BJ (cell line): Measurements from ENCODE around the gene CXCL16. TPM values are rescaled to one million over a fixed set of nuclear protein-coding genes. Genes with fewer than 3 reads are reported as not detected.

Experiments
- CTCF ChIA-PET: fragments of 350-600 bp; formaldehyde crosslinking; extraction: SDS; loops from one replicate; lab custom pipeline; 2021; ENCODE audit warnings: antibody characterized with exemption, inconsistent platforms; lab: Yijun Ruan, JAX
- POLR2A ChIA-PET: fragments of 300-600 bp; sonication (Branson Sonifier 250); formaldehyde crosslinking; extraction: SDS; loops from one replicate; lab custom pipeline; 2021; ENCODE audit warnings: antibody characterized with exemption; lab: Charles Lee
- DNase-seq: peaks from one replicate; pipeline ENCODE4 v3.0.0-alpha.2; 2011; ENCODE audit warnings: low read depth
- H3K27me3 ChIP-seq: 2 replicates; pipeline ENCODE4 v1.6.0; 2011; ENCODE audit warnings: low read length; ENCODE audit not compliant: control insufficient read depth, insufficient read depth
- H3K36me3 ChIP-seq: 2 replicates; pipeline ENCODE4 v1.5.1; 2011; ENCODE audit warnings: low read length; ENCODE audit not compliant: control insufficient read depth, insufficient read depth
- H3K4me3 ChIP-seq: 2 replicates; pipeline ENCODE4 v1.5.1; 2011; ENCODE audit warnings: low read depth, mild to moderate bottlenecking, control low read depth, low read length
- polyA plus RNA-seq: library from polyadenylated mRNA; depleted of rRNA; stranded (reverse); fragments of >200 nt; gene quantifications from 2 replicates; pipeline ENCODE4 v1.2.3, GENCODE V29; 2011
- TF ChIP-seq, protein P1 (sequence below): IDR thresholded peaks from 2 replicates; pipeline ENCODE4 v1.5.1; 2011; ENCODE audit warnings: low read depth, mild to moderate bottlenecking, control low read depth, inconsistent platforms, low read length, moderate library complexity; ENCODE audit not compliant: insufficient read depth

Gene CXCL16
- polyA plus RNA-seq, 1 experiment: 3.3 TPM

DNA sequence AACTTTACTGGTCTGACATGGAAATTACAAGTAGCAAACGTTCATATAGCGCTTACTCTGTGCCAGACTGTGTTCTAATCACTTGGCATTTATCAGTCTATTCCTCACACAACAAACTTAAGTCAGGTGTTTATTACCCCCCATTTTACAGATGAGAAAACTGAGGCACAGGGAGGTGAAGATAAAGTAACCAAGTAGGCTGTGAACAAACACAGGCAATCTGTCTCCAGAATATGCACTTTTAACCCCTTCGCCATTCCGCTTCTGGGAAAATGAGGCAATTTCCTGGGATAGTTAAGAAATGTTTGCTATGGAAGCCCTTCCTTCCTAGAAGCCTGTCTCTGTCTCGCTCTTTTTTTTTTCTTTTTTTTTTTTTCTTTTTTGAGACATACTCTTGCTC, 12.2 kb upstream of the CXCL16 start:
- POLR2A ChIA-PET: no interaction called here
- Histone ChIP-seq H3K36me3 (no peaks in the 10 kb centered on the region), H3K4me3 (no peak overlapping the region), H3K27me3 (peaks cover 14% of the 10 kb centered on the region)
- CTCF ChIA-PET: interaction anchor here (0.6 kb wide), 1 partner anchor 1722 kb away, joined by 3 read pairs; no protein-coding TSS in a partner anchor
- DNase-seq: no peak
- TF ChIP-seq, protein P1, sequence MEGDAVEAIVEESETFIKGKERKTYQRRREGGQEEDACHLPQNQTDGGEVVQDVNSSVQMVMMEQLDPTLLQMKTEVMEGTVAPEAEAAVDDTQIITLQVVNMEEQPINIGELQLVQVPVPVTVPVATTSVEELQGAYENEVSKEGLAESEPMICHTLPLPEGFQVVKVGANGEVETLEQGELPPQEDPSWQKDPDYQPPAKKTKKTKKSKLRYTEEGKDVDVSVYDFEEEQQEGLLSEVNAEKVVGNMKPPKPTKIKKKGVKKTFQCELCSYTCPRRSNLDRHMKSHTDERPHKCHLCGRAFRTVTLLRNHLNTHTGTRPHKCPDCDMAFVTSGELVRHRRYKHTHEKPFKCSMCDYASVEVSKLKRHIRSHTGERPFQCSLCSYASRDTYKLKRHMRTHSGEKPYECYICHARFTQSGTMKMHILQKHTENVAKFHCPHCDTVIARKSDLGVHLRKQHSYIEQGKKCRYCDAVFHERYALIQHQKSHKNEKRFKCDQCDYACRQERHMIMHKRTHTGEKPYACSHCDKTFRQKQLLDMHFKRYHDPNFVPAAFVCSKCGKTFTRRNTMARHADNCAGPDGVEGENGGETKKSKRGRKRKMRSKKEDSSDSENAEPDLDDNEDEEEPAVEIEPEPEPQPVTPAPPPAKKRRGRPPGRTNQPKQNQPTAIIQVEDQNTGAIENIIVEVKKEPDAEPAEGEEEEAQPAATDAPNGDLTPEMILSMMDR: no peak

DNA sequence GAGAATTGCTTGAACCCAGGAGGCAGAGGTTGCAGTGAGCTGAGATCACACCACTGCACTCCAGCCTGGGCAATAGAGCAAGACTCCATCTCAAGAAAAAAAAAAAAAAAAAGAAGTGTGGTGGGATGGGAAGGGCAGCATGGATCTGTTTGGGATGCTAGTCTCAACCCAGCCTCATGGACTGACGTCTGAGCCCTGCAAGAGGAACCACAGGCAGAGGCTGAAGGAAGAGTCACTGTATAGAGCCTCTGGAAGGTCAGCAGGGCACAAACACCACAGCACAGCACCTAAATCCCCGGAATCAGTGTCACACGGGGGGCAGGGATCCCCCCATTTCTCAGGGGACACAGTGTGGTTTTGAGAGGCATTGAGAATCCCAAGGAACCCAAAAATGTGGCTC, 10.9 kb upstream of the CXCL16 start:
- POLR2A ChIA-PET: no interaction called here
- Histone ChIP-seq H3K27me3 (peaks cover 13% of the 10 kb centered on the region), H3K36me3 (no peaks in the 10 kb centered on the region), H3K4me3 (no peak overlapping the region)
- no peak for DNase-seq
- CTCF ChIA-PET: no interaction called here
- TF ChIP-seq, protein P1: no peak

DNA sequence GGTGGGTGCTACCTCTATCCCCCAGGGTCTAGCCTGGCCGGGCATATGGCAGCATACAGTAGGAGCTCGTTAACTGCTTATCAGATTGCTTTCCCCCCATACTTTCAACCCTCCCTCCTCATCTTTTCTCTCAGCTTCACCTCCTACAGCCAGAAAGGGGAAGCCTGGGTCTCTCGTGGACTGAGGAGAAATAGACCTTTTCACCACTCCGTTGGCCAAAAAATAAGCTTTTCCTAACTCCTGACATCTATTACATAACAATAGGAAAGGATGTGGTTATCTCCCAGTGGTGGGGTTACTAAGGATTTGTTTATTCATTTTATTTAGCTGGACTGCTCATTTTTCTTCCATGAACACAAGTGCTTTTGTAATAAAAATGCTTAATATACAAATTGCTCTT, 9.0 kb upstream of the CXCL16 start:
- no peak overlapping the region for H3K4me3 ChIP-seq
- ChIA-PET CTCF (interaction anchor here (2.1 kb wide), 1 partner anchor 42 kb away, joined by 4 read pairs; no protein-coding TSS in a partner anchor), POLR2A (no interaction called here)
- peaks cover 17% of the 10 kb centered on the region for H3K27me3 ChIP-seq
- DNase-seq: no peak
- no peaks in the 10 kb centered on the region for H3K36me3 ChIP-seq
- TF ChIP-seq, protein P1: no peak

DNA sequence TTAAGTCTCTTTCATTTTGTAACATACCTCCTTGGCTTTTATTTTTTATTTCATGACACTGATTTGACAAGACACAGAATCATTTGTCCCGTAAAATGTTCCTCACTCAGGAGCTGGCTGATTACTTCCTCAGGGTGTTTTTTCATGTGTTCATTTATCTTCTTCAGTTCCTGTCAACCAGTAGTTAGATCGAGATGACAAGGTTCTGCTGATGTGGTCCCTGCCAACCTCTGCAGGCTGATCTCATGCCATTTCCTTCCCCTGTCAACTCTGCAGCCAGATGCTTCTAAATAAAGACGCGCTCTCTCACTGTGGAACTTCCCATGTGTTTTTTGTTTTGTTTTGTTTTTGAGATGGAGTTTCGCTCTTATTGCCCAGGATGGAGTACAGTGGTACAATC, 8.1 kb upstream of the CXCL16 start:
- no peaks in the 10 kb centered on the region for H3K36me3 ChIP-seq
- no peak overlapping the region for H3K4me3 ChIP-seq
- peaks cover 17% of the 10 kb centered on the region for H3K27me3 ChIP-seq
- ChIA-PET POLR2A (no interaction called here), CTCF (interaction anchor here (0.8 to 2.1 kb wide), 2 partner anchors 42 to 161 kb away, joined by 3 to 4 read pairs; no protein-coding TSS in a partner anchor)
- no peak for DNase-seq
- TF ChIP-seq, protein P1: no peak

DNA sequence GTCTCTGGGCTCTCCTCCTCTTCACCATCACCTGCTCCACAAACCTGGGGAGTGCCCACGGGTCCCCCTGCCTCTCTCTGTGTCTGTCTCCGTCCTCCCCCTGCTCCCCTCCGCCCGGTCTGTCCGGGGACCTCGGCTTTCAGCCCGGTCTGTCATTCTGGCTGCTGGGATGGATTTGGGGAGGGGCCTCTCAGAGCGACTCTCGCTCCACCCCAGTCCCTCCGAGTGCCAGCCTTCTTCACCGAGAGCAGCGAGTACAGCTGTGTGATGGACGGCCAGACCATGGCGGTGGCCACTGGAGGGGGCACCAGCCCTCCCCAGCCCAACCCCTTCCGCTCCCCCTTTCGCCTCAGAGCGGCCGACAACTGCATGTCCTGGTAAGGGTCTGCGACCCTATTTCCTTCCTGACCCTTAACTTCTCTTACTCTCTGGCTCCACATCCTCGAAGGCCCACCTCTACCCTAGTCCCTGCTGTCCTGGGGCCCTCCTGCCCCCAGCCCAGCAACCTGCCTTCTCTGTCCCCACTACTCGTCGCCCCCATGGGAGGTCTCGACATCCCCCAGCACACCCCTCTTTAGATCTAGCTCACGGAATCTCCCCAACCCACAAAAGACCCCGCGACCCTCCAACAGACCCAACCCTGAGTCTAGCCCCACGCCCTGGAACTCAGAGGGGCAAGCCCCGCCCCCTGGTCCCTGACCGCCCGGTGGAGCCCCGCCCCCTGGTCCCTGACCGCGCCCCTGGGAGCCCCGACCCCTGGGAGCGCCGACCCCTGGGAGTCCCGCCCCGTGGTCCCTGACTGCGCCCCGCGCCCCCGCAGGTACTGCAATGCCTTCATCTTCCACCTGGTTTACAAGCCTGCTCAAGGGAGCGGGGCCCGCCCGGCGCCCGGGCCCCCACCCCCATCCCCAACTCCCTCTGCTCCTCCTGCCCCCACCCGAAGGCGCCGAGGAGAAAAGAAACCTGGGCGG, 5.6 kb upstream of the CXCL16 start:
- no peak for DNase-seq
- TF ChIP-seq, protein P1: no peak; the same call in 1 of the 2 replicates

More for the DNA sequence above, 5.6 kb upstream of the CXCL16 start:
- Histone ChIP-seq H3K4me3 (no peak overlapping the region), H3K27me3 (peaks cover 20% of the 10 kb centered on the region), H3K36me3 (no peaks in the 10 kb centered on the region)
- CTCF ChIA-PET: interaction anchor here (1.5 kb wide), 1 partner anchor 41 kb away, joined by 3 read pairs; the partner anchor contains the start of gene VMO1
- POLR2A ChIA-PET: no interaction called here
